Skeletal muscle satellite cell (primary cell): Measurements from ENCODE around the gene YAF2.

ENCODE experiments used
- H3K27me3 ChIP-seq: 2 replicates; pipeline ENCODE4 v1.7.0; 2013; ENCODE audit warnings: low read length; ENCODE audit not compliant: control insufficient read depth, insufficient read depth
- H3K36me3 ChIP-seq: 2 replicates; pipeline ENCODE4 v1.7.0; 2013; ENCODE audit warnings: mild to moderate bottlenecking, control low read depth, low read length; ENCODE audit not compliant: insufficient read depth
- H3K4me1 ChIP-seq: 2 replicates; pipeline ENCODE4 v1.7.0; 2013; ENCODE audit warnings: low read length; ENCODE audit not compliant: control insufficient read depth, insufficient read depth
- H3K4me2 ChIP-seq: 2 replicates; pipeline ENCODE4 v1.7.0; 2013; ENCODE audit warnings: mild to moderate bottlenecking, low read length
- H3K4me3 ChIP-seq: 2 replicates; pipeline ENCODE4 v1.7.0; 2013; ENCODE audit warnings: low read length
- H3K9ac ChIP-seq: 2 replicates; pipeline ENCODE4 v1.7.0; 2013; ENCODE audit warnings: mild to moderate bottlenecking, low read depth, low read length, moderate library complexity
- H3K9me3 ChIP-seq: replicated peaks from 2 replicates; pipeline ENCODE4 v1.7.0; 2013; ENCODE audit warnings: mild to moderate bottlenecking, control low read depth, low read length

The YAF2 gene

GRCh38 chr12:42275499-42275898, 37.5 kb upstream of the YAF2 start:
- no peak overlapping the region for H3K4me3 ChIP-seq
- peaks cover 8% of the 10 kb centered on the region for H3K27me3 ChIP-seq
- no peaks in the 10 kb centered on the region for H3K4me1 ChIP-seq
- H3K4me2 ChIP-seq: no peak overlapping the region
- no peaks in the 10 kb centered on the region for H3K36me3 ChIP-seq
- no peak overlapping the region for H3K9ac ChIP-seq
- H3K9me3 ChIP-seq: no peaks in the 10 kb centered on the region

- H3K9ac ChIP-seq: no peak overlapping the region
- no peaks in the 10 kb centered on the region for H3K36me3 ChIP-seq
- no peaks in the 10 kb centered on the region for H3K4me1 ChIP-seq
- peaks cover 8% of the 10 kb centered on the region for H3K27me3 ChIP-seq
- H3K4me3 ChIP-seq: no peak overlapping the region
- H3K9me3 ChIP-seq: no peaks in the 10 kb centered on the region
- no peak overlapping the region for H3K4me2 ChIP-seq
These were observed 35.7 kb upstream of the YAF2 start for GRCh38 chr12:42273706-42274105.

- no peak overlapping the region for H3K4me3 ChIP-seq
- no peaks in the 10 kb centered on the region for H3K9me3 ChIP-seq
- no peaks in the 10 kb centered on the region for H3K27me3 ChIP-seq
- no peaks in the 10 kb centered on the region for H3K36me3 ChIP-seq
- no peak overlapping the region for H3K4me2 ChIP-seq
- no peak overlapping the region for H3K9ac ChIP-seq
- no peaks in the 10 kb centered on the region for H3K4me1 ChIP-seq
These were observed 32.5 kb upstream of the YAF2 start for GRCh38 chr12:42270596-42270995.

GRCh38 chr12:42267413-42268190, 29.6 kb upstream of the YAF2 start:
- no peaks in the 10 kb centered on the region for H3K27me3 ChIP-seq
- H3K36me3 ChIP-seq: no peaks in the 10 kb centered on the region
- H3K4me1 ChIP-seq: no peaks in the 10 kb centered on the region
- H3K4me3 ChIP-seq: no peak overlapping the region
- H3K9me3 ChIP-seq: no peaks in the 10 kb centered on the region
- no peak overlapping the region for H3K9ac ChIP-seq
- H3K4me2 ChIP-seq: no peak overlapping the region

- Histone ChIP-seq H3K4me2 (no peak overlapping the region), H3K27me3 (no peaks in the 10 kb centered on the region), H3K9ac (no peak overlapping the region), H3K4me1 (no peaks in the 10 kb centered on the region), H3K9me3 (no peaks in the 10 kb centered on the region), H3K4me3 (no peak overlapping the region), H3K36me3 (no peaks in the 10 kb centered on the region)
These were observed 28.7 kb upstream of the YAF2 start for GRCh38 chr12:42266579-42267230.

GRCh38 chr12:42262271-42262670, 24.2 kb upstream of the YAF2 start:
- H3K9ac ChIP-seq: no peak overlapping the region

GRCh38 chr12:42261708-42262107, 23.7 kb upstream of the YAF2 start:
- H3K27me3 ChIP-seq: no peaks in the 10 kb centered on the region
- no peak overlapping the region for H3K9ac ChIP-seq
- H3K36me3 ChIP-seq: no peaks in the 10 kb centered on the region
- H3K4me3 ChIP-seq: no peak overlapping the region
- no peaks in the 10 kb centered on the region for H3K9me3 ChIP-seq
- H3K4me1 ChIP-seq: no peaks in the 10 kb centered on the region
- H3K4me2 ChIP-seq: no peak overlapping the region

More at GRCh38 chr12:42262271-42262670, 24.2 kb upstream of the YAF2 start:
- no peaks in the 10 kb centered on the region for H3K9me3 ChIP-seq
- no peaks in the 10 kb centered on the region for H3K4me1 ChIP-seq
- H3K4me3 ChIP-seq: no peak overlapping the region
- H3K27me3 ChIP-seq: no peaks in the 10 kb centered on the region
- no peaks in the 10 kb centered on the region for H3K36me3 ChIP-seq
- H3K4me2 ChIP-seq: no peak overlapping the region

GRCh38 chr12:42260518-42260917, 22.5 kb upstream of the YAF2 start:
- no peaks in the 10 kb centered on the region for H3K36me3 ChIP-seq
- H3K4me3 ChIP-seq: no peak overlapping the region
- H3K4me2 ChIP-seq: no peak overlapping the region
- H3K9me3 ChIP-seq: no peaks in the 10 kb centered on the region
- no peaks in the 10 kb centered on the region for H3K27me3 ChIP-seq
- no peak overlapping the region for H3K9ac ChIP-seq
- no peaks in the 10 kb centered on the region for H3K4me1 ChIP-seq

- H3K4me2 ChIP-seq: no peak overlapping the region
- H3K36me3 ChIP-seq: no peaks in the 10 kb centered on the region
- no peak overlapping the region for H3K4me3 ChIP-seq
- no peak overlapping the region for H3K9ac ChIP-seq
- H3K27me3 ChIP-seq: no peaks in the 10 kb centered on the region
- H3K9me3 ChIP-seq: no peaks in the 10 kb centered on the region
- H3K4me1 ChIP-seq: no peaks in the 10 kb centered on the region
These were observed 21.7 kb upstream of the YAF2 start for GRCh38 chr12:42259699-42260098.

- Histone ChIP-seq H3K4me1 (no peaks in the 10 kb centered on the region), H3K27me3 (no peaks in the 10 kb centered on the region), H3K9me3 (no peaks in the 10 kb centered on the region), H3K4me2 (no peak overlapping the region), H3K36me3 (no peaks in the 10 kb centered on the region), H3K4me3 (no peak overlapping the region), H3K9ac (no peak overlapping the region)
These were observed 17.8 kb upstream of the YAF2 start for GRCh38 chr12:42255866-42256261.

GRCh38 chr12:42255221-42255865, 17.3 kb upstream of the YAF2 start:
- no peaks in the 10 kb centered on the region for H3K4me1 ChIP-seq
- H3K27me3 ChIP-seq: no peaks in the 10 kb centered on the region
- no peaks in the 10 kb centered on the region for H3K36me3 ChIP-seq
- no peak overlapping the region for H3K9ac ChIP-seq
- no peak overlapping the region for H3K4me2 ChIP-seq
- H3K9me3 ChIP-seq: no peaks in the 10 kb centered on the region
- H3K4me3 ChIP-seq: no peak overlapping the region
